Measurements from ENCODE around the gene HOXB5. TPM values are rescaled to one million over a fixed set of nuclear protein-coding genes. Genes with fewer than 3 reads are reported as not detected.

The HOXB5 gene
- total RNA-seq, 1 experiment from 2014 or later, result 19.8 TPM

- peaks cover 35 to 52% of the 10 kb centered on the region in 2 experiments for H3K4me1 ChIP-seq (ENCODE audit: control insufficient read depth in 1 of 2, insufficient read depth in 2 of 2, low read length in 2 of 2)
- CTCF ChIA-PET, result interaction anchor here (0.7 to 1.8 kb wide), 2 partner anchors 8 to 385 kb away, joined by 5 read pairs; no protein-coding TSS in a partner anchor
- H3K9me2 ChIP-seq (ENCODE audit: insufficient read depth), result no peaks in the 10 kb centered on the region
- POLR2A ChIA-PET, result interaction anchor here (0.6 to 2.1 kb wide), 4 partner anchors 11 to 25 kb away, joined by 3 to 6 read pairs (median 4); partner anchors contain the start of genes HOXB8 and HOXB9
- H3K4me3 ChIP-seq (replicated peaks in 1 of 2; ENCODE audit: low read depth in 1 of 2, low read length in 2 of 2), result peak overlapping the region; percentile 78 to 87
- peak overlapping the region; percentile 47 for H3K27ac ChIP-seq (ENCODE audit: low read depth, low read length)
- peaks cover 5 to 18% of the 10 kb centered on the region in 2 experiments; a peak in 3 of 4 replicates for H3K36me3 ChIP-seq (ENCODE audit: control insufficient read depth in 1 of 2, insufficient read depth in 2 of 2, low read length in 2 of 2)
- ATAC-seq (no peak), DNase-seq (ENCODE audit: low read depth, low spot score) (no peak)
- intact Hi-C loops (cut with micrococcal nuclease), result no loop called here
- H2AFZ ChIP-seq (ENCODE audit: low read depth, low read length, poor library complexity, severe bottlenecking), result no peak overlapping the region
- RAD21 ChIA-PET (ENCODE audit: low non-redundant PET in 1 of 2, low total read pairs in 2 of 2, uncharacterized antibody in 2 of 2, unreplicated experiment in 2 of 2), result interaction anchor here in 1 of 2 experiments (0.6 kb wide), 1 partner anchor 8 kb away, joined by 9 read pairs; no protein-coding TSS in a partner anchor
- peak overlapping the region; percentile 83 for H3K9ac ChIP-seq (ENCODE audit: low read length)
- H4K20me1 ChIP-seq (ENCODE audit: insufficient read depth), result peaks cover 4% of the 10 kb centered on the region; the same call in 1 of the 2 replicates
- H3K27me3 ChIP-seq (ENCODE audit: insufficient read depth, low read length), result no peaks in the 10 kb centered on the region
- no TSS peak for BruUV-seq (replicated peaks)
- no peaks in the 10 kb centered on the region for H3K9me3 ChIP-seq (ENCODE audit: control insufficient read depth in 1 of 2, insufficient read depth in 1 of 2, low read depth in 1 of 2, low read length in 2 of 2)
- H3K79me2 ChIP-seq (ENCODE audit: insufficient read depth, low read length), result peaks cover 90% of the 10 kb centered on the region
- peak overlapping the region; percentile 82 for H3K4me2 ChIP-seq (ENCODE audit: low read length)
- TF ChIP-seq ATF3 (IDR thresholded peaks at IDR 0.05) (no peak), REST (IDR thresholded peaks at IDR 0.05; ENCODE audit: low read depth) (no peak), POLR2A (IDR thresholded peaks at IDR 0.05; ENCODE audit: borderline replicate concordance, extremely low read depth, insufficient read depth, insufficient read length) (no peak), ZBTB33 (IDR thresholded peaks at IDR 0.05; ENCODE audit: extremely low read depth, insufficient replicate concordance, low read length) (no peak), ELF1 (IDR thresholded peaks at IDR 0.05; ENCODE audit: borderline replicate concordance, low read depth) (no peak), EZH2phosphoT487 (IDR thresholded peaks at IDR 0.05; ENCODE audit: borderline replicate concordance) (no peak), POLR2AphosphoS5 (IDR thresholded peaks at IDR 0.05; ENCODE audit: low read depth, low read length) (no peak), CEBPB (IDR thresholded peaks at IDR 0.05; ENCODE audit: low read depth) (no peak), RAD21 (IDR thresholded peaks at IDR 0.05; ENCODE audit: low read depth) (no peak), MAX (IDR thresholded peaks at IDR 0.05) (no peak), EGR1 (IDR thresholded peaks at IDR 0.05; ENCODE audit: low read depth) (no peak), SIN3A (IDR thresholded peaks at IDR 0.05; ENCODE audit: low read depth) (no peak), JUND (IDR thresholded peaks at IDR 0.05) (no peak), TCF7L2 (IDR thresholded peaks at IDR 0.05; ENCODE audit: borderline replicate concordance, extremely low read depth, insufficient read depth, insufficient read length) (no peak), CBX3 (IDR thresholded peaks at IDR 0.05; ENCODE audit: low read depth) (no peak), SP1 (IDR thresholded peaks at IDR 0.05; ENCODE audit: low read depth) (no peak), YY1 (IDR thresholded peaks at IDR 0.05; ENCODE audit: extremely low read depth, insufficient replicate concordance, low read depth, low read length) (no peak)
- TF ChIP-seq, protein P1, sequence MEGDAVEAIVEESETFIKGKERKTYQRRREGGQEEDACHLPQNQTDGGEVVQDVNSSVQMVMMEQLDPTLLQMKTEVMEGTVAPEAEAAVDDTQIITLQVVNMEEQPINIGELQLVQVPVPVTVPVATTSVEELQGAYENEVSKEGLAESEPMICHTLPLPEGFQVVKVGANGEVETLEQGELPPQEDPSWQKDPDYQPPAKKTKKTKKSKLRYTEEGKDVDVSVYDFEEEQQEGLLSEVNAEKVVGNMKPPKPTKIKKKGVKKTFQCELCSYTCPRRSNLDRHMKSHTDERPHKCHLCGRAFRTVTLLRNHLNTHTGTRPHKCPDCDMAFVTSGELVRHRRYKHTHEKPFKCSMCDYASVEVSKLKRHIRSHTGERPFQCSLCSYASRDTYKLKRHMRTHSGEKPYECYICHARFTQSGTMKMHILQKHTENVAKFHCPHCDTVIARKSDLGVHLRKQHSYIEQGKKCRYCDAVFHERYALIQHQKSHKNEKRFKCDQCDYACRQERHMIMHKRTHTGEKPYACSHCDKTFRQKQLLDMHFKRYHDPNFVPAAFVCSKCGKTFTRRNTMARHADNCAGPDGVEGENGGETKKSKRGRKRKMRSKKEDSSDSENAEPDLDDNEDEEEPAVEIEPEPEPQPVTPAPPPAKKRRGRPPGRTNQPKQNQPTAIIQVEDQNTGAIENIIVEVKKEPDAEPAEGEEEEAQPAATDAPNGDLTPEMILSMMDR (IDR thresholded peaks at IDR 0.05 in 2 of 3, conservative IDR thresholded peaks at IDR 0.05 in 1 of 3; ENCODE audit: borderline replicate concordance in 1 of 3, insufficient read depth in 1 of 3, low read depth in 2 of 3, low read length in 2 of 3), result no peak
Measured at GRCh38 chr17:48601539-48602425, 8.2 kb upstream of the HOXB5 start.

All from HCT116 (cell line).